Mesenchymal stem cell (in vitro differentiated cells and primary cell): ENCODE measurements around the gene TYROBP.

ENCODE experiments used
- DNase-seq: peaks from one replicate; pipeline ENCODE4 v3.0.0-alpha.2; 2013
- H2AFZ ChIP-seq: one replicate; pipeline ENCODE4 v1.6.1; 2013; ENCODE audit warnings: low read depth, mild to moderate bottlenecking, control low read depth, inconsistent platforms, low read length, moderate library complexity
- H2AK5ac ChIP-seq: 2 replicates; pipeline ENCODE4 v1.6.1; 2013; ENCODE audit warnings: low read length, moderate library complexity, mild to moderate bottlenecking, inconsistent platforms; ENCODE audit not compliant: severe bottlenecking
- H2BK120ac ChIP-seq: one replicate; pipeline ENCODE4 v1.6.1; 2013; ENCODE audit warnings: low read depth, mild to moderate bottlenecking, inconsistent platforms, low read length, moderate library complexity
- H2BK12ac ChIP-seq, 2 experiments: one replicate each; pipeline ENCODE4 v1.6.1; 2013; ENCODE audit warnings: inconsistent platforms in 2 of 2, low read length in 2 of 2, mild to moderate bottlenecking in 2 of 2, moderate library complexity in 2 of 2, control low read depth in 1 of 2
- H2BK15ac ChIP-seq: one replicate; pipeline ENCODE4 v1.6.1; 2013; ENCODE audit warnings: mild to moderate bottlenecking, low read depth, inconsistent platforms; ENCODE audit not compliant: poor library complexity, severe bottlenecking
- H2BK5ac ChIP-seq: 2 replicates; pipeline ENCODE4 v1.6.1; 2013; ENCODE audit warnings: low read depth, mild to moderate bottlenecking, low read length, control low read depth, inconsistent platforms; ENCODE audit not compliant: poor library complexity, severe bottlenecking
- H3K14ac ChIP-seq, 2 experiments: one replicate each; pipeline ENCODE4 v1.6.1; 2013; ENCODE audit warnings: inconsistent platforms in 2 of 2, low read length in 2 of 2, control low read depth in 1 of 2, mild to moderate bottlenecking in 1 of 2, moderate library complexity in 1 of 2
- H3K18ac ChIP-seq, 2 experiments: one replicate each; pipeline ENCODE4 v1.6.1; 2013; ENCODE audit warnings: inconsistent platforms in 2 of 2, low read length in 2 of 2, control low read depth in 1 of 2, low read depth in 1 of 2, mild to moderate bottlenecking in 1 of 2
- H3K23ac ChIP-seq, 2 experiments: one replicate each; pipeline ENCODE4 v1.6.1; 2013; ENCODE audit warnings: inconsistent platforms in 2 of 2, low read length in 2 of 2, mild to moderate bottlenecking in 2 of 2, moderate library complexity in 2 of 2, control low read depth in 1 of 2
- H3K27ac ChIP-seq: 2 replicates; pipeline ENCODE4 v1.5.1; 2013; ENCODE audit warnings: mild to moderate bottlenecking, moderate library complexity, low read length, control low read depth, inconsistent platforms; ENCODE audit not compliant: poor library complexity, severe bottlenecking
- H3K27me3 ChIP-seq, 2 experiments: 2 replicates each; pipeline versions ENCODE4 v1.6.1 to v1.7.0; 2013; ENCODE audit warnings: low read length in 2 of 2, mild to moderate bottlenecking in 2 of 2, moderate library complexity in 2 of 2, control low read depth in 1 of 2, inconsistent platforms in 1 of 2; ENCODE audit not compliant: control insufficient read depth in 1 of 2, insufficient read depth in 1 of 2
- H3K36me3 ChIP-seq, 2 experiments: 2 replicates each; pipeline versions ENCODE4 v1.6.1 to v1.7.0; 2013; ENCODE audit warnings: low read length in 2 of 2, control low read depth in 1 of 2, inconsistent platforms in 1 of 2, low read depth in 1 of 2, mild to moderate bottlenecking in 1 of 2; ENCODE audit not compliant: insufficient read depth in 2 of 2, control insufficient read depth in 1 of 2
- H3K4ac ChIP-seq, 2 experiments: one replicate each; pipeline ENCODE4 v1.6.1; 2013; ENCODE audit warnings: inconsistent platforms in 2 of 2, low read length in 2 of 2, mild to moderate bottlenecking in 2 of 2, moderate library complexity in 2 of 2, control low read depth in 1 of 2, low read depth in 1 of 2
- H3K4me1 ChIP-seq: 2 replicates; pipeline ENCODE4 v1.6.1; 2013; ENCODE audit warnings: low read depth, low read length, control low read depth; ENCODE audit not compliant: control insufficient read depth, insufficient read depth
- H3K4me2 ChIP-seq: 2 replicates; pipeline ENCODE4 v1.6.1; 2013; ENCODE audit warnings: low read length, mild to moderate bottlenecking, inconsistent platforms; ENCODE audit not compliant: poor library complexity, severe bottlenecking
- H3K4me3 ChIP-seq, 2 experiments: 2 replicates each; pipeline versions ENCODE4 v1.5.1 to v1.7.0; 2013; ENCODE audit warnings: low read length in 2 of 2, mild to moderate bottlenecking in 2 of 2, control low read depth in 1 of 2, low read depth in 1 of 2; ENCODE audit not compliant: insufficient read depth in 1 of 2
- H3K79me1 ChIP-seq: replicated peaks from 2 replicates; pipeline ENCODE4 v1.6.1; 2013; ENCODE audit warnings: mild to moderate bottlenecking, control low read depth, low read length, inconsistent platforms; ENCODE audit not compliant: poor library complexity, severe bottlenecking
- H3K9ac ChIP-seq: 2 replicates; pipeline ENCODE4 v1.7.0; 2013; ENCODE audit warnings: mild to moderate bottlenecking, low read length, moderate library complexity
- H3K9me3 ChIP-seq: 2 replicates; pipeline ENCODE4 v1.7.0; 2013; ENCODE audit warnings: mild to moderate bottlenecking, low read length; ENCODE audit not compliant: control insufficient read depth
- H4K8ac ChIP-seq: one replicate; pipeline ENCODE4 v1.6.1; 2013; ENCODE audit warnings: inconsistent platforms, mild to moderate bottlenecking, low read length, moderate library complexity
- H4K91ac ChIP-seq: one replicate; pipeline ENCODE4 v1.6.1; 2013; ENCODE audit warnings: mild to moderate bottlenecking, low read length, inconsistent platforms
- WGBS: methylation state at CpG from one replicate; pipeline ENCODE4 v1.1.7; 2013; ENCODE audit warnings: mixed read lengths; 5-methylcytosine and 5-hydroxymethylcytosine counted together

TYROBP gene

GRCh38 chr19:35868823-35869326 is 39.2 kb downstream of the TYROBP start:
- Histone ChIP-seq H2AK5ac (no peak overlapping the region), H4K8ac (no peak overlapping the region), H3K27ac (no peak overlapping the region), H3K18ac (no peak overlapping the region), H2BK5ac (no peak overlapping the region), H4K91ac (no peak overlapping the region), H2BK12ac (no peak overlapping the region), H2BK120ac (no peak overlapping the region), H3K9me3 (no peaks in the 10 kb centered on the region), H3K4me2 (peak overlapping the region; percentile 82), H3K4ac (peak overlapping the region in 1 of 2 experiments; percentile 8), H3K4me1 (peaks cover 12% of the 10 kb centered on the region), H3K36me3 (peaks cover 0 to 5% of the 10 kb centered on the region in 2 experiments), H3K27me3 (peaks cover 47 to 69% of the 10 kb centered on the region in 2 experiments), H3K9ac (no peak overlapping the region), H3K14ac (no peak overlapping the region), H3K79me1 (no peaks in the 10 kb centered on the region), H2AFZ (no peak overlapping the region), H3K4me3 (peak overlapping the region; percentile 51 to 57), H2BK15ac (no peak overlapping the region), H3K23ac (no peak overlapping the region)
- DNase-seq: peak; percentile 22
- 2% methylated on average over 15 of the region's 15 CpGs for WGBS

GRCh38 chr19:35868172-35868822 is 39.8 kb downstream of the TYROBP start, which contains the start of gene APLP1:
Gene APLP1 (plus strand): TSS chr19:35868574. CDS start chr19:35868637, 63 bp downstream.
- Histone ChIP-seq H2BK120ac (no peak within 1 kb of the TSS), H3K18ac (no peak within 1 kb of the TSS), H2BK5ac (no peak within 1 kb of the TSS), H3K9me3 (no peaks in the 10 kb centered on the region), H4K8ac (no peak within 1 kb of the TSS), H3K4me2 (peak within 1 kb of the TSS; percentile 82), H3K4ac (peak within 1 kb of the TSS in 1 of 2 experiments; percentile 8), H2BK15ac (peak within 1 kb of the TSS; percentile 54), H2BK12ac (no peak within 1 kb of the TSS), H3K23ac (no peak within 1 kb of the TSS), H2AFZ (peak within 1 kb of the TSS; percentile 74), H2AK5ac (no peak within 1 kb of the TSS), H3K9ac (no peak within 1 kb of the TSS), H3K27ac (no peak within 1 kb of the TSS), H3K36me3 (peaks cover 0 to 5% of the 10 kb centered on the region in 2 experiments), H3K4me1 (peaks cover 12% of the 10 kb centered on the region), H4K91ac (no peak within 1 kb of the TSS), H3K4me3 (peak within 1 kb of the TSS; percentile 51 to 57), H3K79me1 (no peaks in the 10 kb centered on the region), H3K14ac (no peak within 1 kb of the TSS), H3K27me3 (peaks cover 47 to 69% of the 10 kb centered on the region in 2 experiments)
- DNase-seq: peak; percentile 24
- 3% methylated on average over 27 of the region's 60 CpGs for WGBS

DNA sequence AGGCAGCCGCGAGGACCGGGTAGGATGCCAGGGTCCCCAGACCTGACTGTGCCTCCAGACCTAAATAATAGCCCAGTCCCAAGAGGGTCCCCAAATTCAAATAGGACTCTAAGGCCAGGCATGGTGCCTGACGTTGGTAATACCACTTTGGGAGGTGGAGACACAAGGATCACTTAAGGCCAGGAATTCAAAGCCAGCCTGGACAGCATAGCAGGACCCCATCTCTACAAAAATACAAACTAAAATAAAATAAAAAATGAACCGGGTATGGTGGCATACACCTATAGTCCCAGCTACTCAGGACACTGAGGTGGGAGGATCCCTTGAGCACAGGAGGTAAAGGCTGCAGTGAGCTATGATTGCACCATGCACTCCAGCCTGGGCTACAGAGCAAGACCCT is 45.1 kb downstream of the TYROBP start:
- Histone ChIP-seq H3K27me3 (peaks cover 80 to 88% of the 10 kb centered on the region in 2 experiments), H3K9ac (no peak overlapping the region), H3K23ac (no peak overlapping the region), H2AFZ (no peak overlapping the region), H3K4me2 (no peak overlapping the region), H3K9me3 (no peaks in the 10 kb centered on the region), H3K14ac (no peak overlapping the region), H4K91ac (no peak overlapping the region), H2BK15ac (no peak overlapping the region), H2BK120ac (no peak overlapping the region), H2BK12ac (no peak overlapping the region), H3K4ac (no peak overlapping the region), H2AK5ac (no peak overlapping the region), H3K4me1 (peaks cover 8% of the 10 kb centered on the region), H3K79me1 (no peaks in the 10 kb centered on the region), H3K36me3 (no peaks in the 10 kb centered on the region), H3K18ac (no peak overlapping the region), H4K8ac (no peak overlapping the region), H3K27ac (no peak overlapping the region), H3K4me3 (no peak overlapping the region), H2BK5ac (no peak overlapping the region)
- WGBS: 93% methylated on average over 4 of the region's 5 CpGs
- DNase-seq: no peak

DNA sequence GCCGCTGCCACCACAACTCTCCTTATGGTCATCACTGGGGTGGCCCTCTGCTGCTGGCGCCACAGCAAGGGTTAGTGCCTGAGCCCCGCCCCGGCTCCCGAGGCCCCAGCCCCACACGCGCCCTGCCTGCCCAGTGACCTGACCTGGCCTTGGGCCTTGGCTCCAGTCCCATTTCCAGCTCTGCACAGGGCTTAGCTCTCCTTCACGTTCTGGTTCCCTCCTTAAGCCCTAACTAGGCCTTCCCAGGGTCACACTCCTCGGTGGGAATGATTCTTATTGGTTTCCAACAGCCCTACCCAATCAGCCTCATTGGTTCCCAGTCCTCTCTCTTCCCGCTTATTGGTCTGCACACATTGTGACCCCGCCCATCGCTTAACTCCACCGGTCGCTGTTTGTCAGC is 45.6 kb downstream of the TYROBP start:
- no peaks in the 10 kb centered on the region for H3K36me3 ChIP-seq
- no peak for DNase-seq

More for the DNA sequence above, 45.6 kb downstream of the TYROBP start:
- Histone ChIP-seq H4K8ac (no peak overlapping the region), H2BK15ac (no peak overlapping the region), H3K27ac (no peak overlapping the region), H3K4me2 (no peak overlapping the region), H2AFZ (no peak overlapping the region), H3K18ac (no peak overlapping the region), H3K14ac (no peak overlapping the region), H3K27me3 (peaks cover 80 to 88% of the 10 kb centered on the region in 2 experiments), H3K9me3 (no peaks in the 10 kb centered on the region), H3K9ac (no peak overlapping the region), H3K4me3 (no peak overlapping the region), H2BK120ac (no peak overlapping the region), H2BK5ac (no peak overlapping the region), H3K23ac (no peak overlapping the region), H4K91ac (no peak overlapping the region), H3K4ac (no peak overlapping the region), H2BK12ac (no peak overlapping the region), H2AK5ac (no peak overlapping the region), H3K4me1 (peaks cover 8% of the 10 kb centered on the region), H3K79me1 (no peaks in the 10 kb centered on the region)
- 86% methylated on average over 14 of the region's 14 CpGs for WGBS
